ENCODE results near the gene EML6. TPM values are rescaled to one million over a fixed set of nuclear protein-coding genes. Genes with fewer than 3 reads are reported as not detected.

The EML6 gene
- total RNA-seq, 1 experiment from 2014 or later = 1.5 TPM

GRCh38 chr2:54969295-54969939 lies 246.0 kb downstream of the EML6 start:
- Histone ChIP-seq H2BK12ac (ENCODE audit: insufficient read length, low read depth, low read length) (no peak overlapping the region), H2AK5ac (ENCODE audit: insufficient read length, low read length) (no peak overlapping the region)
- no peaks in the 10 kb centered on the region; the same call in 1 of the 2 replicates for H3K27me3 Mint-ChIP-seq (ENCODE audit: low read depth)

More at GRCh38 chr2:54969295-54969939, 246.0 kb downstream of the EML6 start:
- Mint-ChIP-seq H3K4me3 (no peak overlapping the region), H3K4me1 (peaks cover 30 to 32% of the 10 kb centered on the region in 2 experiments), H3K9me3 (no peaks in the 10 kb centered on the region), H3K36me3 (ENCODE audit: insufficient read depth in 1 of 3, low read depth in 3 of 3) (peaks cover 23 to 46% (median 28%) of the 10 kb centered on the region in 3 experiments), H3K27ac (no peak overlapping the region)
- no peak overlapping the region for H2AFZ ChIP-seq (ENCODE audit: low read length)
- no peaks in the 10 kb centered on the region for H3K23me2 ChIP-seq (ENCODE audit: insufficient read length, low read depth, low read length, poor library complexity, severe bottlenecking)
- no CpG with 5 or more reads among the region's 4 CpGs for WGBS (ENCODE audit: extremely low coverage, insufficient read length, low lambda C conversion rate)
- no peak overlapping the region for H2BK5ac ChIP-seq (ENCODE audit: insufficient read length, low read length)
- peaks cover 2% of the 10 kb centered on the region; the same call in 1 of the 2 replicates for H3K4me1 ChIP-seq (ENCODE audit: insufficient read depth, low read length)
- H4K91ac ChIP-seq (ENCODE audit: insufficient read length, low read depth, low read length) = no peak overlapping the region
- H2BK120ac ChIP-seq (ENCODE audit: low read depth, low read length, poor library complexity, severe bottlenecking) = no peak overlapping the region
- H3K9me3 ChIP-seq (ENCODE audit: control insufficient read depth, low read depth, low read length) = no peaks in the 10 kb centered on the region
- H3K79me1 ChIP-seq (ENCODE audit: insufficient read depth, low read depth, low read length, poor library complexity, severe bottlenecking) = no peaks in the 10 kb centered on the region
- no peak for DNase-seq
- H3K79me2 ChIP-seq (ENCODE audit: insufficient read depth, low read length) = no peaks in the 10 kb centered on the region
- H3K9ac ChIP-seq (ENCODE audit: extremely low read depth, insufficient read length, low read length) = no peak overlapping the region
- no peak overlapping the region for H3K14ac ChIP-seq (ENCODE audit: insufficient read depth, low read length)
- no peak overlapping the region for H3K27ac ChIP-seq (ENCODE audit: insufficient read length, low read depth, low read length)
- H3K18ac ChIP-seq (ENCODE audit: insufficient read length, low read depth, low read length) = no peak overlapping the region
- no peak overlapping the region for H2BK20ac ChIP-seq (ENCODE audit: low read depth, low read length, poor library complexity, severe bottlenecking)
- no peak overlapping the region for H4K5ac ChIP-seq (ENCODE audit: insufficient read length, low read depth, low read length)
- H3K56ac ChIP-seq (ENCODE audit: insufficient read length, low read depth, low read length) = no peak overlapping the region
- no peak overlapping the region for H3K4ac ChIP-seq (ENCODE audit: low read depth, low read length)
- H4K20me1 ChIP-seq (ENCODE audit: control insufficient read depth, insufficient read depth, insufficient read length) = no peaks in the 10 kb centered on the region
- H3T11ph ChIP-seq (ENCODE audit: low read length) = no peak overlapping the region
- TF ChIP-seq CTCF (conservative IDR thresholded peaks at IDR 0.05) = no peak
- no peak overlapping the region for H4K8ac ChIP-seq (replicated peaks; ENCODE audit: insufficient read length, low read depth, low read length)
- no peak overlapping the region for H3K23ac ChIP-seq (ENCODE audit: insufficient read length, low read depth, low read length)
- H3K27me3 ChIP-seq (ENCODE audit: insufficient read depth, low read length) = no peaks in the 10 kb centered on the region
- no peak overlapping the region for H2BK15ac ChIP-seq (ENCODE audit: low read depth, low read length)
- no peak overlapping the region for H3K4me2 ChIP-seq (ENCODE audit: insufficient read depth, insufficient read length, low read length)
